Prostate gland (tissue), 2 donors: Measurements from ENCODE around the gene TMF1. TPM values are rescaled to one million over a fixed set of nuclear protein-coding genes. Genes with fewer than 3 reads are reported as not detected.
A peak's percentile ranks its signal among the peaks of the same experiment; 100 is the strongest.

Source experiments
- DNase-seq: peaks from one replicate; pipeline ENCODE4 v3.0.0-alpha.2; 2019; ENCODE audit warnings: low spot score
- H3K27ac ChIP-seq, 2 donors: fragments of 200-600 bp; sonication (generic); 2 replicates each; pipeline ENCODE4 v1.5.1; 2017 to 2019
- H3K27me3 ChIP-seq: fragments of 200-600 bp; sonication (generic); replicated peaks from 2 replicates; pipeline ENCODE4 v1.5.1; 2019; ENCODE audit not compliant: insufficient read depth
- H3K36me3 ChIP-seq, 2 donors: fragments of 200-600 bp; sonication (generic); 1 replicate in 1 of 2; 2 replicates in 1 of 2; pipeline versions ENCODE4 v1.5.1 to v1.8.1; 2017 to 2019
- H3K4me1 ChIP-seq: fragments of 200-600 bp; sonication (generic); replicated peaks from 2 replicates; pipeline ENCODE4 v1.5.1; 2019
- H3K4me3 ChIP-seq, 2 donors: fragments of 200-600 bp; sonication (generic); 2 replicates each; pipeline ENCODE4 v1.5.1; 2017 to 2019
- H3K9me3 ChIP-seq: fragments of 200-600 bp; sonication (generic); 2 replicates; pipeline ENCODE4 v1.5.1; 2017
- POLR2A ChIP-seq: fragments of 450-650 bp; IDR thresholded peaks from one replicate; pipeline ENCODE4 v1.6.1; 2016; ENCODE audit warnings: antibody characterized with exemption, mild to moderate bottlenecking
- POLR2AphosphoS5 ChIP-seq: sonication (generic); formaldehyde crosslinking; IDR thresholded peaks from one replicate; pipeline ENCODE4 v1.6.1; 2017; ENCODE audit warnings: antibody characterized with exemption
- WGBS: methylation state at CpG from one replicate; pipeline ENCODE4 v1.1.5; 2018; 5-methylcytosine and 5-hydroxymethylcytosine counted together
- intact Hi-C: fragments of 100-400 bp; cut with DNase I; formaldehyde crosslinking; loops from one replicate; pipeline ENCODE4 v1.14.2; 2022
- total RNA-seq, 2 donors: library from RNA; depleted of rRNA; stranded (reverse); fragments of >200 nt; gene quantifications; one replicate each; pipeline ENCODE4 v1.1.0, GENCODE V29; 2016
- TF ChIP-seq, protein P1 (sequence below), 4 experiments: fragments of 200-600 bp in 2 of 4; fragments of 450-650 bp in 2 of 4; sonication (generic) in 2 of 4; IDR thresholded peaks; 1 replicate in 3 of 4; 2 replicates in 1 of 4; pipeline ENCODE4 v1.5.1; 2016 to 2019; ENCODE audit warnings: antibody characterized with exemption in 4 of 4, mild to moderate bottlenecking in 2 of 4, moderate library complexity in 2 of 4

Gene TMF1
- total RNA-seq, 2 donors from 2014 or later = 24.9 to 29.1 TPM

DNA sequence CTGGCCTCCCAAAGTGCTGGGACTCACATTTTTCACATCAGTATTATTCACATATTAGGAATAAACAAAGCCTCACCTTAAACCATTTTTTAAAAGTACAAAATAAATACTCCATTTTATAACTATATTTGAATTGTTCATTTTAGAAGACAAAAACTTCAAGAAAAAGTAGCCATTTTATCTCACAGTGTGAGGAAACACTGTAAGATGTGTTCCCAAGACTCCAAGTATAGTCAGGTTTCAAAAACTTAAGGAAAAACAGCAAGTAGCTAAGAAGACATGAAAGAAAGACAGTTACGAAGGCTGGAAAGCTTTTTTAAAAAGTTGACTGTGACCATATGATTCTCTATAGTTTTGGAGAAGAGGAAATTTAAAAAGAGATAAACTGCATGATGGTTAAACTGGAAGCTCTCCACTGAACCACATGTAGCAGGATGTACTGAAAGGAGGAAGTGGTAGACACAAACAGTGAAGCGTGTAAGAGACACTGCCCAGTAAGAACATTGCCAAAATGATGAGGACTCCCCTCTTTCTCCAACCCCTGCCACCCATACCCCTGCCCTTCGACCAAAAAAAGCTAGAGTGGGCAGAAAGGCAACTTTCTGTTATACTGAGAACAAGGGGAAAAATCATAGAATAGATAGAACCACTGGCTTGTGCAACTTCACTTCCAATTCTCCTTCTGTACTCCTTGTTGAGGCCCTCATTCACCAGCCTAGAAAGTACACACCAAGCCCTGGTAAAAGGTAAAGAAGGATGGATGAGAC lies 6.2 kb upstream of the TMF1 start:
- no peak for TF ChIP-seq POLR2A
- TF ChIP-seq, protein P1, sequence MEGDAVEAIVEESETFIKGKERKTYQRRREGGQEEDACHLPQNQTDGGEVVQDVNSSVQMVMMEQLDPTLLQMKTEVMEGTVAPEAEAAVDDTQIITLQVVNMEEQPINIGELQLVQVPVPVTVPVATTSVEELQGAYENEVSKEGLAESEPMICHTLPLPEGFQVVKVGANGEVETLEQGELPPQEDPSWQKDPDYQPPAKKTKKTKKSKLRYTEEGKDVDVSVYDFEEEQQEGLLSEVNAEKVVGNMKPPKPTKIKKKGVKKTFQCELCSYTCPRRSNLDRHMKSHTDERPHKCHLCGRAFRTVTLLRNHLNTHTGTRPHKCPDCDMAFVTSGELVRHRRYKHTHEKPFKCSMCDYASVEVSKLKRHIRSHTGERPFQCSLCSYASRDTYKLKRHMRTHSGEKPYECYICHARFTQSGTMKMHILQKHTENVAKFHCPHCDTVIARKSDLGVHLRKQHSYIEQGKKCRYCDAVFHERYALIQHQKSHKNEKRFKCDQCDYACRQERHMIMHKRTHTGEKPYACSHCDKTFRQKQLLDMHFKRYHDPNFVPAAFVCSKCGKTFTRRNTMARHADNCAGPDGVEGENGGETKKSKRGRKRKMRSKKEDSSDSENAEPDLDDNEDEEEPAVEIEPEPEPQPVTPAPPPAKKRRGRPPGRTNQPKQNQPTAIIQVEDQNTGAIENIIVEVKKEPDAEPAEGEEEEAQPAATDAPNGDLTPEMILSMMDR (IDR thresholded peaks at IDR 0.05) = no peak
- TF ChIP-seq POLR2AphosphoS5 = no peak
- WGBS = 94% methylated on average over 3 of the region's 3 CpGs
- intact Hi-C loops = no loop called here
- Histone ChIP-seq H3K36me3 (no peaks in the 10 kb centered on the region), H3K9me3 (no peaks in the 10 kb centered on the region), H3K27ac (no peak overlapping the region), H3K27me3 (no peaks in the 10 kb centered on the region), H3K4me3 (no peak overlapping the region), H3K4me1 (no peaks in the 10 kb centered on the region)
- DNase-seq = no peak

DNA sequence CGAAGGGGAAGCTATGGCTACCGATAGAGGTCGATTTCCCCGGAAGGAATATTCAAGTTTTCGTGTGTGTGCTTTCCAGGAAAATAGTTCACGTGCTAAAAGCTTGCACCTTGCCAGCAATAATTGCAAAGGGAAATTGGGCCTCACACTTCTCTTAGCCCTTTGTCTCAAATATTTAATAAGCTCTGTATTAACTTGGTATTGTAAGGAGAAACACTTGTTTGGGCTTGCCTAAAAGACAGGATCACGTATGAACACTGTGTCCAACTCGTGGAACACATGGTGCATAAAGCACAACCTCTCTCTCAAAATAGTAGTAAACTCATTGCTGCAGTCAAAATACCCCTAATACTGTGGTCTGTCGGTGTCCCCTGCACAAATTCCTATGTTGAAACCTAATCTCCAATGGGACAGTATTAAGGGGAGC lies 352 bp upstream of the TMF1 start:
- intact Hi-C loops = loop anchor here (5.0 kb wide), 1 partner anchor 40 kb away; the partner anchor contains the start of gene EOGT
- WGBS = 7% methylated on average over 9 of the region's 9 CpGs
- H3K36me3 ChIP-seq = no peaks in the 10 kb centered on the region

DNA sequence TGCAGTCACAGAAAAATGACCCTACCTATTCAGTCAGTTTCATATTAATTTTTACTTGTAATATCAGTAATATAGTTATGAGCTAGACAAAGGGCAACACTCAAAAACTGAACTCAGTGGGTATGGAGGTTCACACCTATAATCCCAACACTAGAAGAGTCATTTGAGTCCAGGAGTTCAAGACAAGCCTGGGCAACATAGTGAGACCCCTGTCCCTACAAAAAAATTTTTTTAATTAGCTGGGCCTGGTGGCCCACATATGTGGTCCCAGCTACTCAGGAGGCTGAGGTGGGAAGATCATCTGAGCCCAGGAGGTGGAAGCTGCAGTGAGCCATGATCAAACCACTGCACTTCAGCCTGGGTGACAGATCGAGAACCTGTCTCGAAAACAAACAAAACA lies 3.1 kb downstream of the TMF1 start:
- TF ChIP-seq POLR2AphosphoS5 (no peak), POLR2A (no peak)
- TF ChIP-seq, protein P1 (IDR thresholded peaks at IDR 0.05) = no peak
- Histone ChIP-seq H3K27me3 (no peaks in the 10 kb centered on the region), H3K4me1 (no peaks in the 10 kb centered on the region), H3K4me3 (no peak overlapping the region), H3K27ac (no peak overlapping the region), H3K9me3 (no peaks in the 10 kb centered on the region), H3K36me3 (no peaks in the 10 kb centered on the region)
- intact Hi-C loops = no loop called here
- no peak for DNase-seq
- WGBS = 91% methylated on average over 2 of the region's 2 CpGs

More for the DNA sequence above, 352 bp upstream of the TMF1 start:
- Histone ChIP-seq H3K4me3 (peak overlapping the region; percentile 63 to 64), H3K27ac (peak overlapping the region; percentile 92), H3K27me3 (no peaks in the 10 kb centered on the region), H3K9me3 (no peaks in the 10 kb centered on the region), H3K4me1 (no peaks in the 10 kb centered on the region)
- TF ChIP-seq, protein P1 (IDR thresholded peaks at IDR 0.05) = peak in 1 of 4 experiments; percentile 35
- no peak for TF ChIP-seq POLR2A
- DNase-seq = peak; percentile 7

DNA sequence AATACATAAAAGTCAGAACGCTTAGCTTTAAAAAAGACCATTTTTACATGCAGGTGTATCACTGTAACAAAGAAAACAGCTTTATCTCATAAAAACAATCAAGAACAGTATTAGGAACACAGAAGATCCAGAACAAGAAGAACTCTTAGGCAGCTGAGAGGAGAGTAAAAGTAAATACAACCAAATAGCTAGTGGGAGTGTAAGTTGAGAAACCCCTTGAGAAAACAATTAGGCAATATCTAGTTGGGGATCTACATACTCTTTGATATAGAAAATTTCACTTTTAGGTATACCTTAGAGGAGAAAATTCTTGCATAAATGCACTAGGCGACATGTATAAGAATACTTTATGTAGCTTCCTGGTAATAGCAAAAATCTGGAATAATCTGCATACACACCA lies 7.5 kb downstream of the TMF1 start:
- no peaks in the 10 kb centered on the region for H3K36me3 ChIP-seq
- intact Hi-C loops = no loop called here
- no peaks in the 10 kb centered on the region for H3K9me3 ChIP-seq
- no peaks in the 10 kb centered on the region for H3K27me3 ChIP-seq
- DNase-seq = no peak
- no peak overlapping the region for H3K27ac ChIP-seq
- H3K4me3 ChIP-seq = no peak overlapping the region
- WGBS = 82% methylated on average over 2 of the region's 2 CpGs
- H3K4me1 ChIP-seq = no peaks in the 10 kb centered on the region
- TF ChIP-seq, protein P1 (IDR thresholded peaks at IDR 0.05) = no peak
- TF ChIP-seq POLR2AphosphoS5 = no peak
- TF ChIP-seq POLR2A = no peak

DNA sequence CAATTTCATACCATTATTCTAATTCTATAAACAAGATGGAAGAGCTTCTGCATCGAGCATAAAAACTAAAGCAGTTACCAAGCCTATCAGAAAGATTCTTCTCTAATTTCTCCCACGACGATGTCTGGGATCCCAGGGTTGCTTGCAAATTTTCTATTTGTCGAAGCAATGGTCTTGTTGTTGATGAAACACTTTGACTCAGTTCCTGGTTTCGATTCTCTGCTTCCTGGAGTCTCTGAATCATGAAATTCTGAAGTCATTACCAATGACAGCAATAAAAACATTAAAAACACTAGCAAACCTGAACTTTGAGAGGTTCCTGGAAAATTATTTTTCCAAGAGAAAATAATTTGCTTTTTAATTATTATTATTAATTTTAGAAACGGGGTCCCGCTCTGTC lies 18.7 kb downstream of the TMF1 start:
- H3K27me3 ChIP-seq = no peaks in the 10 kb centered on the region
- no peak overlapping the region for H3K27ac ChIP-seq
- no peaks in the 10 kb centered on the region for H3K9me3 ChIP-seq
- H3K36me3 ChIP-seq = peaks cover 6 to 8% of the 10 kb centered on the region in 2 donors
- H3K4me3 ChIP-seq = no peak overlapping the region
- DNase-seq = no peak
- TF ChIP-seq POLR2AphosphoS5 = no peak
- TF ChIP-seq POLR2A = no peak
- TF ChIP-seq, protein P1 (IDR thresholded peaks at IDR 0.05) = no peak
- WGBS = 91% methylated on average over 7 of the region's 7 CpGs
- no peaks in the 10 kb centered on the region for H3K4me1 ChIP-seq
- intact Hi-C loops = no loop called here
